BE2C (cell line): ENCODE data around the gene CDH20.

Experiments
- DNase-seq: peaks from one replicate; pipeline ENCODE4 v3.0.0-alpha.2; 2020
- H3K27me3 ChIP-seq: fragments of 250-450 bp; sonication (Bioruptor Pico); 2 replicates; pipeline ENCODE4 v1.5.1; 2020; ENCODE audit warnings: mild to moderate bottlenecking
- H3K36me3 ChIP-seq: fragments of 250-450 bp; sonication (Bioruptor Pico); 2 replicates; pipeline ENCODE4 v1.5.1; 2020; ENCODE audit warnings: mild to moderate bottlenecking
- H3K4me1 ChIP-seq: fragments of 250-450 bp; sonication (Bioruptor Pico); 2 replicates; pipeline ENCODE4 v1.5.1; 2020
- H3K4me3 ChIP-seq: 2 replicates; pipeline ENCODE4 v1.5.1; 2011; ENCODE audit warnings: low read depth, low read length
- H3K9me3 ChIP-seq: fragments of 250-450 bp; sonication (Bioruptor Pico); 2 replicates; pipeline ENCODE4 v1.5.1; 2020
- TF ChIP-seq, protein P1 (sequence below): IDR thresholded peaks from 2 replicates; pipeline ENCODE4 v1.5.1; 2012; ENCODE audit warnings: mild to moderate bottlenecking, low read depth, low read length

The CDH20 gene

DNA sequence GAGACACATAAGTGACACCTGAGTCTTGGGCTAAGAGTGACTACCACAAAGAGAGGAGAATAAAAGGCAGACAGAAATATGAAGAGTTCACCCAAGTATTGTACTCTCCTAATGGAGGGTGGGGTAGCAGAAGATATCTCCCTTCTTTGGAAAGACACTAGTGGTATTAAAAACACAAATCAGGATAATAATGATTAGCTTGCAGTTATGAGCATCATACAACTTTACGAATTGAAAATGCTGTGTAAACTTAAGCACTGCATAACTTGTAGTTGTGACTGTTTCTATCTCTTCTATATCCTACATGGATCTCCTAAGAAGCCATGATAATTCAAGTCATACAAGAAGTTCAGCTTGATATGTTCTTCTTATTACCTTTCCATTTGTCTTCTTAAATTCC, 38.1 kb upstream of the CDH20 start:
- Histone ChIP-seq H3K4me3 (no peak overlapping the region), H3K4me1 (no peaks in the 10 kb centered on the region), H3K9me3 (no peaks in the 10 kb centered on the region), H3K27me3 (no peaks in the 10 kb centered on the region), H3K36me3 (no peaks in the 10 kb centered on the region)
- no peak for DNase-seq
- TF ChIP-seq, protein P1, sequence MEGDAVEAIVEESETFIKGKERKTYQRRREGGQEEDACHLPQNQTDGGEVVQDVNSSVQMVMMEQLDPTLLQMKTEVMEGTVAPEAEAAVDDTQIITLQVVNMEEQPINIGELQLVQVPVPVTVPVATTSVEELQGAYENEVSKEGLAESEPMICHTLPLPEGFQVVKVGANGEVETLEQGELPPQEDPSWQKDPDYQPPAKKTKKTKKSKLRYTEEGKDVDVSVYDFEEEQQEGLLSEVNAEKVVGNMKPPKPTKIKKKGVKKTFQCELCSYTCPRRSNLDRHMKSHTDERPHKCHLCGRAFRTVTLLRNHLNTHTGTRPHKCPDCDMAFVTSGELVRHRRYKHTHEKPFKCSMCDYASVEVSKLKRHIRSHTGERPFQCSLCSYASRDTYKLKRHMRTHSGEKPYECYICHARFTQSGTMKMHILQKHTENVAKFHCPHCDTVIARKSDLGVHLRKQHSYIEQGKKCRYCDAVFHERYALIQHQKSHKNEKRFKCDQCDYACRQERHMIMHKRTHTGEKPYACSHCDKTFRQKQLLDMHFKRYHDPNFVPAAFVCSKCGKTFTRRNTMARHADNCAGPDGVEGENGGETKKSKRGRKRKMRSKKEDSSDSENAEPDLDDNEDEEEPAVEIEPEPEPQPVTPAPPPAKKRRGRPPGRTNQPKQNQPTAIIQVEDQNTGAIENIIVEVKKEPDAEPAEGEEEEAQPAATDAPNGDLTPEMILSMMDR: no peak

DNA sequence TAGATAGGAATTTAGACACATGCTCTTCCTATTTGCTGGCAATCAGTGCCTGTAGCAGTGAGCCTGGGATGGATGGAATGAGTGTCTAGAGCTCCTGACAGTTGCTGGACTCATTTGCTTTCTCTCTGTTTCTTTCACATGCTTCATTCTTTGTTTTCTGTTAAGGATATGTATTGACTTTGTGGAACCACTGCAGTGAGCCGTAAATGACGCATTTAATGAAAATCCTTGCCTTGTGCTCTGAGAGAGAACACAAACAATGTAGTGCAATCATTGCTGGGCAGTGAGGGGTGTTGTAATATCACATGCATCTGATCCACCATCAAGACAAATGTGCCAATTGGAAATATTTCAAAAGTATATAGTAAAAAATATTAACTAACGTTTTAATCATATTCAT, 25.2 kb upstream of the CDH20 start:
- Histone ChIP-seq H3K4me3 (no peak overlapping the region), H3K27me3 (no peaks in the 10 kb centered on the region), H3K9me3 (no peaks in the 10 kb centered on the region), H3K36me3 (no peaks in the 10 kb centered on the region), H3K4me1 (no peaks in the 10 kb centered on the region)
- DNase-seq: no peak
- TF ChIP-seq, protein P1: no peak

DNA sequence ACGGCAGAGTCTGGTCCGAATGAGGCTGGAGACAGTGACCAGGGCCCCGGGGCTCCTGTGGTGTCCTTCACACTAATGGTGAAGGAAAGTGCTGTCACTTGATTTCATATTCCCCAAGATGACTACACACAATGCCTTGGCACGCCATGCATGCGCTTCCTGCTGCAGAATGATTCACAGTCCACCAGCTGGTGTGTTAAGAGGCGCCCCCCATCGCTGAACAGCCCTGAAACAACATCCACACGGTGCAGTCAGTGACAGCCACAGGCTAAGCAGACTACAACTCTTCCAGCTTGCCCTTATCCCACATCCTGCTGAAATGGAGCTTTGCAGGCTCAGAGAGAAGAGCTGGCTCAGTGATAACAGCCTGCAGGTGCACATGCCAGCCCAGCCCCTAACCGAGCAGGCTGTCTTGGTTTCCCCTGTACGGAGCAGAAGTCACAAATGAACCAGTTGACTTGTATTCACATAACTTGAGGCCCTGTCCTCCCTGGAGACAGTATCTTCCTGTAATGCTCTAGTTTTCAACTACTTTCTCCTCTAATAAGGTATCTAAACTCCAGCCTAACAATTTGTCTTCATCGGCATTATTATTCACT, 24.3 kb upstream of the CDH20 start:
- no peaks in the 10 kb centered on the region for H3K27me3 ChIP-seq
- H3K4me3 ChIP-seq: no peak overlapping the region
- H3K9me3 ChIP-seq: no peaks in the 10 kb centered on the region
- H3K4me1 ChIP-seq: no peaks in the 10 kb centered on the region
- H3K36me3 ChIP-seq: no peaks in the 10 kb centered on the region
- DNase-seq: no peak
- TF ChIP-seq, protein P1: no peak

DNA sequence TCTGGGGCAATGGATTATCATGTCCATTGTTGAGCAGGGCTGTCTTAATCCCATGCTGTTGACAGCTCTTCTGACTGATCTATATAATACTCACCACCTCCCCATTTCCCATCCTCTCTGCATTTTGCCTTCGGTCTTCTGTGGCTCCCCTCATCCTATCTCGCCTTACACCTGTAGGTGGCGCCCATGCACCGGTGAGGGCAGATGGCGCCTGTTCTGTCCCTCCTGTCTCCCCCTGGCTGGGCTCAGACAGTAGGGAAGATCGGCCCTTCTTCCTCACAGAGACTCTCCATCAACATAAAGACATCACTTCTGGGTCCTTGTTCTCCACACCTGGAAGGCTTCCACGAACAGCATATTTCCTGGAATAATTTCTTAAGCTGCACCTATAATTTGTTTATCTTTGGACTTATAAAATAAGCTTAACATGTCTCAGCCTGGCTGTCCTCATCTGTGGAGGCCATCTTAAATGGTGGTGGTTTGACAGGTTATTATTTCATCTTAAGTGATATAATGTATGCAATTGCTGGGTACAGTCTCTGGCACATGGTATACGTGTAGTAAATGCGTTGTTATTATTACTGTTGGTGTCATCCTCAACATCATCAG, 10.9 kb upstream of the CDH20 start:
- peak; percentile 72 for DNase-seq
- Histone ChIP-seq H3K27me3 (no peaks in the 10 kb centered on the region), H3K4me3 (no peak overlapping the region), H3K4me1 (no peaks in the 10 kb centered on the region), H3K9me3 (no peaks in the 10 kb centered on the region), H3K36me3 (no peaks in the 10 kb centered on the region)
- TF ChIP-seq, protein P1: peak; percentile 76

DNA sequence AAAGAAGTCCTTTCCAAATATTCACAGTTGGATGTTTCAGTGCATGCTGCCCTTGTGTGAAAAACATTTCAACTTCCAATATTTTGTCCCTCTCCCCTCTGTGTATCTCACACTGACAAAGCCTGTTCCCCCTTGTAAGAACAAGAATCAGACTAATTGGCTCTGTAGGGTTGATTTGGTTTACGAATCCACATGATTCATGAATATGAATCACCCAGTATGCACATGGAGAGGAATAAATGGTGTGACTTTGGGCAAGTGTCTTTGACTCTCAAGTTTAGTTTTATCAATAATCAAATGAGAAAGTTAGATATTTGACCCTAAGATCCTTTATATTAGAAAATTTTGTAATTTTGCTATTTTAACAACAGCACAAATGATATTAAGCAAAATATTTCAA, 9.3 kb upstream of the CDH20 start:
- no peaks in the 10 kb centered on the region for H3K27me3 ChIP-seq
- no peaks in the 10 kb centered on the region for H3K36me3 ChIP-seq
- TF ChIP-seq, protein P1: no peak
- no peaks in the 10 kb centered on the region for H3K9me3 ChIP-seq
- DNase-seq: no peak
- no peak overlapping the region for H3K4me3 ChIP-seq
- no peaks in the 10 kb centered on the region for H3K4me1 ChIP-seq

DNA sequence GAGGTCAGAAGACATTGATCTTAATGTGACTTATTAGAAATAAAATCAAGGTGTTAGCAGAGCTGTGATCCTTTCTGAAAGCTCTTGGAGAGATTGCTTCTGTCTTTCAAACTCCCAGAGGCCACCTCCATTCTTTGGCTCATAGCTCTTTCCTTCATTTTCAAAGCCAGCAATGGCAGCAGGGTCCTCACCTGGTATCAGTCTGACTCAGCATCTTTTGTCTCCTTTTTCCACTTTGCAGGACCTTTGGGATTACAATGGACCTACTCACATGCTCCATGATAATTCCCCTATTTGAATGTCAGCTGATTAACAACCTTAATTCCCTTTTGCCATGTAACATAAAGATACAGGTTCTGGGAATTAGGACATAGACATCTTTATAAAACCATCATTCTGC, 6.8 kb upstream of the CDH20 start:
- Histone ChIP-seq H3K4me1 (no peaks in the 10 kb centered on the region), H3K9me3 (no peaks in the 10 kb centered on the region), H3K4me3 (no peak overlapping the region), H3K36me3 (no peaks in the 10 kb centered on the region), H3K27me3 (no peaks in the 10 kb centered on the region)
- TF ChIP-seq, protein P1: no peak
- no peak for DNase-seq
